Omental fat pad (tissue), 4 donors: ENCODE results near the gene MTX3. TPM values are rescaled to one million over a fixed set of nuclear protein-coding genes. Genes with fewer than 3 reads are reported as not detected.

Experiments used
- ATAC-seq: fragments of 150-250 bp; one replicate; pipeline ENCODE4 v1.9.1; 2016; ENCODE audit warnings: mild to moderate bottlenecking, moderate library complexity; ENCODE audit not compliant: low FRiP score
- DNase-seq: peaks from one replicate; pipeline ENCODE4 v3.0.0-alpha.2; 2019; ENCODE audit warnings: low spot score
- total RNA-seq, 4 donors: library from RNA; depleted of rRNA; stranded (reverse); fragments of >200 nt; gene quantifications; one replicate each; pipeline ENCODE4 v1.1.0, GENCODE V29; 2016
- TF ChIP-seq, protein P1 (sequence below), 3 donors: fragments of 450-650 bp; IDR thresholded peaks; one replicate each; pipeline ENCODE4 v1.5.1; 2016 to 2017; ENCODE audit warnings: antibody characterized with exemption in 3 of 3, mild to moderate bottlenecking in 3 of 3, moderate library complexity in 2 of 3

MTX3 gene
- total RNA-seq, 4 donors from 2014 or later, result 7.7 to 16.6 (median 9.0) TPM

DNA sequence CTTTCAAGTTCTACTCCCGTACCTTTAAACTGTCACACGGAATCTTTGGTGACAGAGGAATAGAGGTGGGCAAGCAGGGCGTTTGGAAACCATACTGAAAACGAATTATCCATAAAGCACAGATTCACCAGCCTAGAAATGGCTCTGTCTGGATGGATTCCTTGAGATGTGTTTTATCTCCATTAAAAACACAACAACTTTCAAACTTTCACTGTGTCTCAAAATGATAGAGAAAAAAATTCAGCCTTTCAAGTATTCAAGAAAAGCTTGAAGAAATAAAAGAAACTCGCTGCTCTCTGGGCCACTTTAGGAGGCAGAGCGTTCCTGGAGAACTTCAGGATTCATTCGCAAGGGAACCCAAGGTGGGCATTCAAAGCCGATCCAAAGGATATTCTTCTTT is 43.5 kb upstream of the MTX3 start:
- TF ChIP-seq, protein P1, sequence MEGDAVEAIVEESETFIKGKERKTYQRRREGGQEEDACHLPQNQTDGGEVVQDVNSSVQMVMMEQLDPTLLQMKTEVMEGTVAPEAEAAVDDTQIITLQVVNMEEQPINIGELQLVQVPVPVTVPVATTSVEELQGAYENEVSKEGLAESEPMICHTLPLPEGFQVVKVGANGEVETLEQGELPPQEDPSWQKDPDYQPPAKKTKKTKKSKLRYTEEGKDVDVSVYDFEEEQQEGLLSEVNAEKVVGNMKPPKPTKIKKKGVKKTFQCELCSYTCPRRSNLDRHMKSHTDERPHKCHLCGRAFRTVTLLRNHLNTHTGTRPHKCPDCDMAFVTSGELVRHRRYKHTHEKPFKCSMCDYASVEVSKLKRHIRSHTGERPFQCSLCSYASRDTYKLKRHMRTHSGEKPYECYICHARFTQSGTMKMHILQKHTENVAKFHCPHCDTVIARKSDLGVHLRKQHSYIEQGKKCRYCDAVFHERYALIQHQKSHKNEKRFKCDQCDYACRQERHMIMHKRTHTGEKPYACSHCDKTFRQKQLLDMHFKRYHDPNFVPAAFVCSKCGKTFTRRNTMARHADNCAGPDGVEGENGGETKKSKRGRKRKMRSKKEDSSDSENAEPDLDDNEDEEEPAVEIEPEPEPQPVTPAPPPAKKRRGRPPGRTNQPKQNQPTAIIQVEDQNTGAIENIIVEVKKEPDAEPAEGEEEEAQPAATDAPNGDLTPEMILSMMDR (IDR thresholded peaks at IDR 0.05), result no peak
- ATAC-seq (no peak), DNase-seq (no peak)

DNA sequence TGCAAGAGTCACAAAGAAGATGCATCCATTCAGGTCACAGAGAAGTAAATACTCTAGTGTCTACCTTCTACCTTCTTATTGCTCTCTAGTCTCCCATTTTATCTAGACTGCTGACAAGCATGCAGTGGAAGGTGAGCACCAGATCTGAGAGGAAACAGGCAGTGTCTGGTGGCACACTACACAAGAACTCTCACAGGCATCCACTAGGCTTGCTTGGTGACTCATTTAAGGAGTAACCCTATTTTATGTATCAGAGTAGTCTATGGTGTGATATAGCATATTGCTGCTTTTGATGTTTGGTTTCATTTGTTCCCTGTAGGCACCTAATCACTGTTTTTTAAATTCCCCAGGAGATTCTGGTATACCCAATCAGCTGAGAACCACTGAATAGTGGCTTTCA is 42.5 kb upstream of the MTX3 start:
- TF ChIP-seq, protein P1 (IDR thresholded peaks at IDR 0.05), result no peak
- ATAC-seq (no peak), DNase-seq (no peak)

DNA sequence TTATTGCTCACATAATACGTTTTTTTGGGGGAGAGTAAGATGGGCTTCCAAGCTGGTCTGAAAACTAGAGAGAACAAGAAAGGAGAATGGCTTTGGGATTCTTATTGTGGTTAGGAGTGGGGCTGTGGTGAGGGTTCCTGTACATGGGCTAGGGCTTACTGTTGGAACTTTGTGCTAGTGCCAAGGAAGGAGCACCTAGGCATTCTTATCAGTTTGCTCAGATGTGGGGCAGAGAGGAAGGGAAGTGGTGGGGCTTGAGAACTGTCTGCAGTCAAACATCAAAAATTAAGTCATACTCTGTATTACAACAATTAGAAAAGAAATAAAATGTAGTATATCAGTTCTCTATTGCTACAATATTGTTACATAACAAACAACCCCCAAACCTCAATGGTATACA is 40.0 kb upstream of the MTX3 start:
- ATAC-seq (no peak), DNase-seq (no peak)
- TF ChIP-seq, protein P1 (IDR thresholded peaks at IDR 0.05), result no peak

DNA sequence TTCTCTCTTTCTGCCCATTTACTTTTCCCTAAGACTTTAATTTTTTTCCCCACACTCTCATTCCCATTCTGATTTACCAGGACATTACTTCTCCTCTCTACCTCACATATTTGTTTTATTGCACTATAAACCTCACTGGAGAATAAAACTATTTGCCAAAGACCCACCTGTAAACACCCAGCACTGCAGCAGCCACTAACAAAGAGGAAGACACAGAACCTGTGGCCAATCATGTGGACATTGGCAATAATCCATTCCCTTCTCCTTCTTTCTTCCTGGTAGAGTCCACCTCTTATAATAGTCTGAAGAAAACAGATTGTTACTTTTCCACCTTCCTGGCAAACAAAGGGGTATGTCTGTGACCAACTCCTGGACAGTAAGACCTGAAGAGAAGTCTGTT is 35.8 kb upstream of the MTX3 start:
- ATAC-seq (no peak), DNase-seq (no peak)
- TF ChIP-seq, protein P1 (IDR thresholded peaks at IDR 0.05), result no peak

DNA sequence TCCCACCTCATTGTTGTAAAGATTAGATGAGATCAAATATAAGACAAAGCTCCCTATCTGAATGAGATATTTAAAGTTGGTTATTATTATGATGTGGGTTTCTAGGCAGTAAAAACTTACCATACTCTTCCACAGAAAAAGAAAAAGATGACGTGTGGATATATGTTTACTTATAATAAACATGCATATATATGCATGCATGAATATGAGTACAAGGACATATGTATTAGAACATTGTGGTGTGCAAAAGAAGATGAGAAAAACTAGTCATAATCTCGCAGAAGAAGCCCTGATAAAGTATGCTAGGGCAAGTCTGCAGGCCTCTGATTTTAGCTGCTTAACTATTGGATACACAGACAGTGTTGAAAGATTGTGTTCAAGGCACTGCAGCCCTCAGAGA is 34.0 kb upstream of the MTX3 start:
- TF ChIP-seq, protein P1 (IDR thresholded peaks at IDR 0.05), result no peak
- ATAC-seq (no peak), DNase-seq (no peak)

DNA sequence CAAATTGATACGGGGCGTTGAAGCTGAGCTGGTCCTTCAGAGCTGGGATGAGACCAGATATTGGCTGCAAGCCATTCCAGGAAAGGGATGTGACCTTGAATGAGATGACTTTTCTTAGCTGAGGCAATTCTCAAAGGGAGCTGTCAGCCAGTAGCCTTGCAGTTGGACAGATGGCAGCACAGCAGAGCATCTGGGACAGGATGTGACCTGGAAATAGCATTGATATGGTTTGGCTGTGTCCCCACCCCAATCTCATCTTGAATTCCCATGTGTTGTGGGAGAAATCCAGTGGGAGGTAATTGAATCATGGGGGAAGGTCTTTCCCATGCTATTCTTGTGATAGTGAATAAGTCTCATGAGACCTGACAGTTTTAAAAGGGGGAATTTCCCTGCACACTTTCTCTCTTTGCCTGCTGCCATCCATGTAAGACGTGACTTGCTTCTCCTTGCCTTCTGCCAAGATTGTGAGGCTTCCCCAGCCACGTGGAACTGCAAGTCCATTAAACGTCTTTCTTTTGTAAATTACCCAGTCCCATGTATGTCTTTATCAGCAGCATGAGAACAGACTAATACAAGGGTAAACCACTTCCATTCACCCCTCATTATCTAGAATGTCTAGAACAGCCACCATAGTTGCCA is 19.8 kb upstream of the MTX3 start:
- TF ChIP-seq, protein P1 (IDR thresholded peaks at IDR 0.05), result no peak
- DNase-seq (no peak), ATAC-seq (no peak)

GRCh38 chr5:80008995-80009765 is 18.1 kb upstream of the MTX3 start:
- DNase-seq (no peak), ATAC-seq (no peak)
- TF ChIP-seq, protein P1 (IDR thresholded peaks at IDR 0.05), result no peak
